Right ventricle myocardium inferior (tissue), 1 donor: ENCODE measurements around the gene PADI2. TPM values are rescaled to one million over a fixed set of nuclear protein-coding genes. Genes with fewer than 3 reads are reported as not detected.

Experiments
- total RNA-seq: library from RNA; stranded (reverse); fragmentation: NEBNext Ultra II Directional; extraction: Animal tissue kit (Norgen Biotek cat#: 25700); gene quantifications from one replicate; pipeline ENCODE4 v1.2.1, GENCODE V29; 2021
- donor health status: DM: no; HTN: yes; CAD: no; lungs with severe emphysema.

Gene PADI2
- total RNA-seq, 1 donor from 2014 or later = 0.87 TPM

Other genes with a start within 250 kb of the PADI2 start
- 4,572 TPM for gene RNU1-2, start 223.5 kb downstream of the PADI2 start, total RNA-seq
- gene CROCC, start 197.5 kb downstream of the PADI2 start, total RNA-seq = 6.5 TPM
- gene MFAP2, start 138.8 kb downstream of the PADI2 start, total RNA-seq = 4.8 TPM
- 16.4 TPM for gene ATP13A2, start 107.5 kb downstream of the PADI2 start, total RNA-seq
- gene SDHB, start 65.4 kb downstream of the PADI2 start, total RNA-seq = 433 TPM
- gene PADI1, start 85.7 kb upstream of the PADI2 start, total RNA-seq = not detected
- not detected for gene PADI3, start 129.6 kb upstream of the PADI2 start, total RNA-seq
- gene PADI4, start 188.7 kb upstream of the PADI2 start, total RNA-seq = 0.24 TPM